ENCODE measurements around the gene CCHCR1. TPM values are rescaled to one million over a fixed set of nuclear protein-coding genes. Genes with fewer than 3 reads are reported as not detected.

Gene CCHCR1
- total and polyA plus RNA-seq, 2 experiments from 2014 or later = 6.1 to 8.9 TPM

- Histone ChIP-seq H3K9me2 (replicated peaks; ENCODE audit: insufficient read depth) (no peaks in the 10 kb centered on the region), H3K9me3 (ENCODE audit: low read depth) (no peaks in the 10 kb centered on the region), H3K4me2 (no peak overlapping the region), H3K27me3 (no peaks in the 10 kb centered on the region), H3K4me1 (ENCODE audit: insufficient read depth) (no peaks in the 10 kb centered on the region), H3K4me3 (no peak overlapping the region), H3K27ac (no peak overlapping the region), H3K79me2 (no peaks in the 10 kb centered on the region), H2AFZ (no peak overlapping the region), H4K20me1 (ENCODE audit: insufficient read depth, poor library complexity, severe bottlenecking) (no peaks in the 10 kb centered on the region), H3K36me3 (replicated peaks; ENCODE audit: insufficient read depth, low read depth) (no peaks in the 10 kb centered on the region)
- no peak for TF ChIP-seq CTCF (IDR thresholded peaks at IDR 0.05; ENCODE audit: poor library complexity)
- no peak for TF ChIP-seq EZH2phosphoT487 (IDR thresholded peaks at IDR 0.05; ENCODE audit: low read depth, severe bottlenecking, unreplicated experiment)
- TF ChIP-seq EZH2 (IDR thresholded peaks at IDR 0.05; ENCODE audit: borderline replicate concordance) = no peak
- DNase-seq (ENCODE audit: low spot score) = no peak
- WGBS (ENCODE audit: low lambda C conversion rate, missing lambda C conversion rate) = 97% methylated on average over 10 of the region's 10 CpGs
Measured at GRCh38 chr6:31145386-31145785, 12.2 kb downstream of the CCHCR1 start.

GRCh38 chr6:31144970-31145340 is 12.6 kb downstream of the CCHCR1 start:
- Histone ChIP-seq H3K9me2 (replicated peaks; ENCODE audit: insufficient read depth) (no peaks in the 10 kb centered on the region), H3K4me3 (no peak overlapping the region), H3K9me3 (ENCODE audit: low read depth) (no peaks in the 10 kb centered on the region), H3K27ac (no peak overlapping the region), H3K36me3 (replicated peaks; ENCODE audit: insufficient read depth, low read depth) (no peaks in the 10 kb centered on the region), H2AFZ (no peak overlapping the region), H4K20me1 (ENCODE audit: insufficient read depth, poor library complexity, severe bottlenecking) (no peaks in the 10 kb centered on the region), H3K79me2 (no peaks in the 10 kb centered on the region), H3K4me2 (no peak overlapping the region), H3K27me3 (no peaks in the 10 kb centered on the region), H3K4me1 (ENCODE audit: insufficient read depth) (no peaks in the 10 kb centered on the region)
- no peak for TF ChIP-seq EZH2 (IDR thresholded peaks at IDR 0.05; ENCODE audit: borderline replicate concordance)
- TF ChIP-seq CTCF (IDR thresholded peaks at IDR 0.05; ENCODE audit: poor library complexity) = no peak
- TF ChIP-seq EZH2phosphoT487 (IDR thresholded peaks at IDR 0.05; ENCODE audit: low read depth, severe bottlenecking, unreplicated experiment) = no peak
- no peak for DNase-seq (ENCODE audit: low spot score)
- WGBS (ENCODE audit: low lambda C conversion rate, missing lambda C conversion rate) = 80% methylated on average over 11 of the region's 11 CpGs

- H3K9me2 ChIP-seq (replicated peaks; ENCODE audit: insufficient read depth) = no peaks in the 10 kb centered on the region
- no peaks in the 10 kb centered on the region for H3K9me3 ChIP-seq (ENCODE audit: low read depth)
- no peak overlapping the region for H2AFZ ChIP-seq
- no peak overlapping the region for H3K4me3 ChIP-seq
- H3K79me2 ChIP-seq = no peaks in the 10 kb centered on the region
- H3K4me2 ChIP-seq = no peak overlapping the region
- H3K27me3 ChIP-seq = no peaks in the 10 kb centered on the region
- no peaks in the 10 kb centered on the region for H3K36me3 ChIP-seq (replicated peaks; ENCODE audit: insufficient read depth, low read depth)
- H3K4me1 ChIP-seq (ENCODE audit: insufficient read depth) = no peaks in the 10 kb centered on the region
- no peaks in the 10 kb centered on the region for H4K20me1 ChIP-seq (ENCODE audit: insufficient read depth, poor library complexity, severe bottlenecking)
- H3K27ac ChIP-seq = no peak overlapping the region
- WGBS (ENCODE audit: low lambda C conversion rate, missing lambda C conversion rate) = 92% methylated on average over 18 of the region's 18 CpGs
- no peak for TF ChIP-seq EZH2phosphoT487 (IDR thresholded peaks at IDR 0.05; ENCODE audit: low read depth, severe bottlenecking, unreplicated experiment)
- TF ChIP-seq EZH2 (IDR thresholded peaks at IDR 0.05; ENCODE audit: borderline replicate concordance) = no peak
- no peak for TF ChIP-seq CTCF (IDR thresholded peaks at IDR 0.05; ENCODE audit: poor library complexity)
- no peak for DNase-seq (ENCODE audit: low spot score)
Measured at GRCh38 chr6:31144296-31144969, 13.2 kb downstream of the CCHCR1 start.

All from hepatocyte (in vitro differentiated cells).